ENCODE results near the gene TRIM66. TPM values are rescaled to one million over a fixed set of nuclear protein-coding genes. Genes with fewer than 3 reads are reported as not detected.

Gene TRIM66
- total RNA-seq, 2 donors from 2014 or later, result 10.2 to 18.1 TPM

DNA sequence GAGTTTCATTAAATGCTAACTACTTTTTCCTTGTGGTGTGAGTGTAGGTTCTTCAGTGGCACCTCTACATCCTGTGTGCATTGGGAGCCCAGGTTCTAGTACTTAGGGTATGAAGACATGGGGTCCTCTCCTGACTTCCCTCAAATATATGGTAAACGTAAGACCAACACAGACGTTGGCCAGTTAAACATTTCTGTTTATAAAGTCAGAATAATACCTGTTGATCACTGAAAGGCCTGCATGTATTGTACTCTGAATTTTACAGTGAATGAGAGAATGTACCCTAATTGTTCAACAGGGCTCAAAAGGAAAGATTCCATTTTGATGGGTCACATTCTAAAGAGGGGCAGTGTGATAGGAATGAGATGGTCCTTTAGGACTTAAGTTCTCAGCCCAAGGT lies 3.4 kb upstream of the TRIM66 start:
- Histone ChIP-seq H3K4me1 (ENCODE audit: control insufficient read depth in 1 of 2, low read depth in 2 of 2) (peaks cover 11 to 39% of the 10 kb centered on the region in 2 donors), H3K27ac (no peak overlapping the region), H3K9me3 (no peaks in the 10 kb centered on the region), H3K36me3 (peaks cover 27% of the 10 kb centered on the region), H3K27me3 (replicated peaks; ENCODE audit: insufficient read depth) (no peaks in the 10 kb centered on the region), H3K4me3 (no peak overlapping the region)
- TF ChIP-seq, protein P1, sequence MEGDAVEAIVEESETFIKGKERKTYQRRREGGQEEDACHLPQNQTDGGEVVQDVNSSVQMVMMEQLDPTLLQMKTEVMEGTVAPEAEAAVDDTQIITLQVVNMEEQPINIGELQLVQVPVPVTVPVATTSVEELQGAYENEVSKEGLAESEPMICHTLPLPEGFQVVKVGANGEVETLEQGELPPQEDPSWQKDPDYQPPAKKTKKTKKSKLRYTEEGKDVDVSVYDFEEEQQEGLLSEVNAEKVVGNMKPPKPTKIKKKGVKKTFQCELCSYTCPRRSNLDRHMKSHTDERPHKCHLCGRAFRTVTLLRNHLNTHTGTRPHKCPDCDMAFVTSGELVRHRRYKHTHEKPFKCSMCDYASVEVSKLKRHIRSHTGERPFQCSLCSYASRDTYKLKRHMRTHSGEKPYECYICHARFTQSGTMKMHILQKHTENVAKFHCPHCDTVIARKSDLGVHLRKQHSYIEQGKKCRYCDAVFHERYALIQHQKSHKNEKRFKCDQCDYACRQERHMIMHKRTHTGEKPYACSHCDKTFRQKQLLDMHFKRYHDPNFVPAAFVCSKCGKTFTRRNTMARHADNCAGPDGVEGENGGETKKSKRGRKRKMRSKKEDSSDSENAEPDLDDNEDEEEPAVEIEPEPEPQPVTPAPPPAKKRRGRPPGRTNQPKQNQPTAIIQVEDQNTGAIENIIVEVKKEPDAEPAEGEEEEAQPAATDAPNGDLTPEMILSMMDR (IDR thresholded peaks at IDR 0.05), result no peak
- no peak for ATAC-seq (ENCODE audit: insufficient number of reproducible peaks, low FRiP score, low read depth)
- no peak for DNase-seq (ENCODE audit: low spot score)

DNA sequence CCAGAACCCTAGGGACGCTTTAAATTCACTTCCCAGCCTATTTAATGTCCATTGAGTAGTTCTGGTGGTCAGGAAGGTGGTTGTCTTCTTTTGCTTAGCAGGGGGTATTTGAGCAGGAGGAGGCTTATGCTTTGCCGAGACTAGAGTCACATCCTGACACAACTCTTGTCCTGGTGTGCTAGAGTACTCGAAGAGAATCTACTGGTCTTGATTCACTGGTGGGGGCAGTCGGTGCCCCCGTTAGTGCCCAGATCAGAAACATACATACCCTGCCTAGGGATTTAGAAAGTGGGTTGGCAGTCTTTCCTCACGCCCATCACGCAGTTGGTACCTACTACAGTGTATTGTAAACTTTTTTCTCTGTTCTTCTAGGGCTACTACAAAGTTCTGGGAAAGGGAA lies 2.8 kb upstream of the TRIM66 start:
- DNase-seq (ENCODE audit: low spot score) (no peak), ATAC-seq (ENCODE audit: insufficient number of reproducible peaks, low FRiP score, low read depth) (no peak)
- TF ChIP-seq, protein P1 (IDR thresholded peaks at IDR 0.05), result no peak
- H3K4me1 ChIP-seq (ENCODE audit: control insufficient read depth in 1 of 2, low read depth in 2 of 2), result peaks cover 11 to 39% of the 10 kb centered on the region in 2 donors
- H3K9me3 ChIP-seq, result no peaks in the 10 kb centered on the region
- no peak overlapping the region for H3K4me3 ChIP-seq
- peaks cover 27% of the 10 kb centered on the region for H3K36me3 ChIP-seq
- no peaks in the 10 kb centered on the region for H3K27me3 ChIP-seq (replicated peaks; ENCODE audit: insufficient read depth)
- no peak overlapping the region for H3K27ac ChIP-seq

DNA sequence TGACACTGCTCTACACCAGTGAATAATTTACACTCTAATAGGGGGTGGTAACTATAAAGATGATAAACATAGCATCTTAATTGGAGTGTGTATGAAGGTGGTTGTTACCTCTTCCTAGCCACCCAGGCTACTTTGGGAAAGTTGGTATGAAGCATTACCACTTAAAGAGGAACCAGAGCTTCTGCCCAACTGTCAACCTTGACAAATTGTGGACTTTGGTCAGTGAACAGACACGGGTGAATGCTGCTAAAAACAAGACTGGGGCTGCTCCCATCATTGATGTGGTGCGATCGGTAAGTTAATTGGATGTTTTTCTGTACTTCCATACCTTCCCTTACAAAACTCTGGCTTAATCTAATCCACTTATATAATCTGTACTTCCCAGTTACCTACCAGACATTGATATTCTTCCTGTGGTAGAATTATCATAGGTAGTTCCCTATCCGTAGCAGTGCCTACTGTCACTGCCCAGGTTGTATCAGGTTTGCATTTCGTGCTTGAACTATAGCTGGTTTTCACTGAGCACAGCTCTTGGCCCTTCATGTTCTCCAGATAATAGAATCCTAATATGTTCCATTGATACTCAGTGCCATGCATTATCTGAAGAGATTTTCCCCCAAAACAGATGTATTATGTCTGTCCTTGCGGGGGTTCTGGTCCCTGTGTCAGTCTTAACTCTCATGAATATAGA lies 2.3 kb upstream of the TRIM66 start:
- H3K27me3 ChIP-seq (replicated peaks; ENCODE audit: insufficient read depth), result no peaks in the 10 kb centered on the region
- H3K27ac ChIP-seq, result peak overlapping the region in 1 of 2 donors; percentile 95
- DNase-seq (ENCODE audit: low spot score) (no peak), ATAC-seq (ENCODE audit: insufficient number of reproducible peaks, low FRiP score, low read depth) (no peak)
- peaks cover 27% of the 10 kb centered on the region for H3K36me3 ChIP-seq
- no peaks in the 10 kb centered on the region for H3K9me3 ChIP-seq
- no peak overlapping the region for H3K4me3 ChIP-seq
- TF ChIP-seq, protein P1 (IDR thresholded peaks at IDR 0.05), result no peak
- H3K4me1 ChIP-seq (ENCODE audit: control insufficient read depth in 1 of 2, low read depth in 2 of 2), result peaks cover 11 to 39% of the 10 kb centered on the region in 2 donors

DNA sequence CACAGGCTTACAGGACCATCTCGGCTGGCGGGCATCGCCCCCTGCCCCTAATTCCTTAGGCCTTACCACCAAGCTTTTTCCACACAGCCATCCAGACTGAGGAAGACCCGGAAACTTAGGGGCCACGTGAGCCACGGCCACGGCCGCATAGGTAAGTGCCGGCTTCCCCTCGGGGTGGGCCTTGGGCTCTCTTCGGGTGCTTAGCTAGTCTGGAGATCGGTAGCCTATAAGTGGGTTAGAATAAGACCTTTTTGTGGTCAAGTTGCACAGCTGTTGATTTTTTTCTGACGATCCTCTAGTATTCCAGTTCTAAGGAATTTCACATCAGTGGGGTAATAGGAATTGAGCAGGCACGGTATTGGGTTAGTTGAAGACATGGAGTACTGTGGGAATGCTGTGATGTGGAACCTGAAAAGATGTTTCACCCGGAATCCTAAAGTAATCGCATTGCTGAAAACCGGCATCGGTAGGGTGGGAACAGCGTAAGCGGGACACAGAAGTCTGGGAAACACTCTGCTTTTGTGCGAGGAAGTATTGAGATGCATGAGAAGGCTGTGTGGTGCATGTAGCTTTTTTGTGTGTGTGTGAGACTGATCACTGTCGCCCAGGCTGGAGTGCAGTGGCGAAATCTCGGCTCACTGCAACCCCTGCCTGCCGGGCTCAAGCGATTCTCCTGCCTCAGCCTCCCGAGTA lies 796 bp upstream of the TRIM66 start:
- DNase-seq (ENCODE audit: low spot score) (no peak), ATAC-seq (ENCODE audit: insufficient number of reproducible peaks, low FRiP score, low read depth) (no peak)
- Histone ChIP-seq H3K27me3 (replicated peaks; ENCODE audit: insufficient read depth) (no peaks in the 10 kb centered on the region), H3K36me3 (peaks cover 27% of the 10 kb centered on the region), H3K4me1 (ENCODE audit: control insufficient read depth in 1 of 2, low read depth in 2 of 2) (peaks cover 11 to 31% of the 10 kb centered on the region in 2 donors), H3K9me3 (no peaks in the 10 kb centered on the region), H3K27ac (peak overlapping the region; percentile 95 to 97), H3K4me3 (peak overlapping the region; percentile 72)
- TF ChIP-seq, protein P1 (IDR thresholded peaks at IDR 0.05), result no peak

DNA sequence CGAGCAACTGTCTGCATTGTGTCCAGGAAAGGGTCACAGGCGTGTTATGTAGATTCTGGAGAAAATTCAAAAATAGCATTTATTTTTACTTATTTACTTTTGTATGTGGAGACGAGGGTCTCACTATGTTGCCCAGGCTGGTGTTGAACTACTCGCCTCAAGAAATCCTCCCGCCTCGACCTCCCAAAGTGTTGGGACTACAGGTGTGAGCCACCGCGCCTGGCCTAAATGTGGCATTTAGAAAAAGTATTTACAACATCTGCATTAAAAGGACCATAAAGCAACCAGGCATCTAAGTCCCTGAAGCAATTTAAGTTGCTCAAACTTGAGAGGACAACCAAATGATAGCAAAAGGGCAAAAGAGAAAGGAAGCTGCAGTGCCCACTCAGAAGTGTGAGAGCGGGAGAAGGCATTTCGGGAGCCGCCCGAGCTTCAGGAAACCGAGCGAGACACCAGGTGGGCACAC lies 595 bp downstream of the TRIM66 start:
- no peaks in the 10 kb centered on the region for H3K9me3 ChIP-seq
- H3K27me3 ChIP-seq (replicated peaks; ENCODE audit: insufficient read depth), result no peaks in the 10 kb centered on the region
- peak overlapping the region; percentile 72 for H3K4me3 ChIP-seq
- DNase-seq (ENCODE audit: low spot score) (no peak), ATAC-seq (ENCODE audit: insufficient number of reproducible peaks, low FRiP score, low read depth) (peak; percentile 8)
- peaks cover 6 to 23% of the 10 kb centered on the region in 2 donors for H3K4me1 ChIP-seq (ENCODE audit: control insufficient read depth in 1 of 2, low read depth in 2 of 2)
- peaks cover 27% of the 10 kb centered on the region for H3K36me3 ChIP-seq
- TF ChIP-seq, protein P1 (IDR thresholded peaks at IDR 0.05), result no peak
- H3K27ac ChIP-seq, result peak overlapping the region; percentile 95 to 97

All from thoracic aorta (tissue), 2 donors.